ENCODE data around the gene TNPO1. TPM values are rescaled to one million over a fixed set of nuclear protein-coding genes. Genes with fewer than 3 reads are reported as not detected.
A peak's percentile ranks its signal among the peaks of the same experiment; 100 is the strongest.

Gene TNPO1
- total and polyA plus RNA-seq, 2 of the 13 experiments (the other 11 are each of a cell fraction or from before 2014, with no cell fraction given): 26.7 to 123 TPM

- TF ChIP-seq PAXIP1 (CRISPR knock-in tag; conservative IDR thresholded peaks at IDR 0.05): peak; percentile 56
- TF ChIP-seq BRCA1 (CRISPR knock-in tag; IDR thresholded peaks at IDR 0.05): peak; percentile 28; the same call in 1 of the 2 replicates
- no peak; the same call in 1 of the 2 replicates for TF ChIP-seq NFYC (CRISPR knock-in tag; IDR thresholded peaks at IDR 0.05)
- TF ChIP-seq NR2F2 (IDR thresholded peaks at IDR 0.05; ENCODE audit: borderline replicate concordance, low read depth): peak; percentile 90
- no peak for TF ChIP-seq ZNF552 (CRISPR knock-in tag; IDR thresholded peaks at IDR 0.05; ENCODE audit: borderline replicate concordance)
- TF ChIP-seq ZFYVE20 (CRISPR knock-in tag; IDR thresholded peaks at IDR 0.05; ENCODE audit: borderline replicate concordance, low read depth): no peak
- TF ChIP-seq ARHGAP35 (CRISPR knock-in tag; IDR thresholded peaks at IDR 0.05; ENCODE audit: borderline replicate concordance): no peak; the same call in 1 of the 2 replicates
- no peak for TF ChIP-seq ZNF503 (CRISPR knock-in tag; IDR thresholded peaks at IDR 0.05)
- TF ChIP-seq ZNF253 (CRISPR knock-in tag; IDR thresholded peaks at IDR 0.05; ENCODE audit: borderline replicate concordance): no peak
- 0 out of 2 replicates have a peak, but pooled peaks have one; percentile 49 for TF ChIP-seq ZMYM2 (CRISPR knock-in tag; IDR thresholded peaks at IDR 0.05)
- 0 out of 2 replicates have a peak, but pooled peaks have one; percentile 27 for TF ChIP-seq HBP1 (CRISPR knock-in tag; IDR thresholded peaks at IDR 0.05; ENCODE audit: low read depth)
- peak; percentile 95 for TF ChIP-seq ZNF501 (CRISPR knock-in tag; IDR thresholded peaks at IDR 0.05)
- TF ChIP-seq ZFP36 (IDR thresholded peaks at IDR 0.05; ENCODE audit: borderline replicate concordance, low read depth, low read length, partially characterized antibody): no peak
- no peak for TF ChIP-seq RAD51 (IDR thresholded peaks at IDR 0.05; ENCODE audit: borderline replicate concordance)
- no peak for TF ChIP-seq ZNF24 (IDR thresholded peaks at IDR 0.05)
- TF ChIP-seq CCDC6 (CRISPR knock-in tag; IDR thresholded peaks at IDR 0.05): 0 out of 2 replicates have a peak, but pooled peaks have one; percentile 40
- TF ChIP-seq HOXA7 (CRISPR knock-in tag; IDR thresholded peaks at IDR 0.05): no peak
Measured at GRCh38 chr5:72955143-72955767, 138.8 kb downstream of the TNPO1 start (continued).
